HL-60/S4 treated with phorbol 12-myristate 13-acetate at 8.2 ng/mL for 4 days and 3 days (cell line): ENCODE results near the gene LIFR.
"Not testable (repeated sequence)": the region's sequence is repeated elsewhere in the genome, so short reads cannot be mapped to it uniquely, and the experiment has no call there.

Experiments used
- in situ Hi-C: fragments of 300-500 bp; cut with MboI; formaldehyde crosslinking; loops from 2 replicates; pipeline ENCODE4 v1.15.0; 2022; ENCODE audit warnings: low sequenced_read_pairs

The LIFR gene

GRCh38 chr5:38524022-38524421 lies 32.4 kb downstream of the LIFR start:
- in situ Hi-C loops: no loop called here

GRCh38 chr5:38519476-38519875 lies 37.0 kb downstream of the LIFR start:
- in situ Hi-C loops: no loop called here

- in situ Hi-C loops: no loop called here
These were observed 38.1 kb downstream of the LIFR start for GRCh38 chr5:38518341-38518740.

- in situ Hi-C loops: not testable (repeated sequence)
These were observed 39.8 kb downstream of the LIFR start for GRCh38 chr5:38516649-38517048.

- in situ Hi-C loops: no loop called here
These were observed 40.8 kb downstream of the LIFR start for GRCh38 chr5:38515646-38516045.

- in situ Hi-C loops: no loop called here
These were observed 41.4 kb downstream of the LIFR start for GRCh38 chr5:38515092-38515491.

GRCh38 chr5:38509185-38509584 lies 47.3 kb downstream of the LIFR start:
- in situ Hi-C loops: no loop called here

GRCh38 chr5:38506302-38506701 lies 50.1 kb downstream of the LIFR start:
- in situ Hi-C loops: no loop called here

- in situ Hi-C loops: no loop called here
These were observed 55.7 kb downstream of the LIFR start for GRCh38 chr5:38500573-38501260.

GRCh38 chr5:38497946-38498345 lies 58.5 kb downstream of the LIFR start:
- in situ Hi-C loops: no loop called here

GRCh38 chr5:38494763-38495162 lies 61.7 kb downstream of the LIFR start:
- in situ Hi-C loops: no loop called here

GRCh38 chr5:38494175-38494574 lies 62.3 kb downstream of the LIFR start:
- in situ Hi-C loops: no loop called here

- in situ Hi-C loops: no loop called here
These were observed 72.5 kb downstream of the LIFR start for GRCh38 chr5:38483805-38484398.

- in situ Hi-C loops: no loop called here
These were observed 77.0 kb downstream of the LIFR start for GRCh38 chr5:38479315-38479904.

GRCh38 chr5:38478878-38479277 lies 77.6 kb downstream of the LIFR start:
- in situ Hi-C loops: no loop called here

GRCh38 chr5:38478166-38478565 lies 78.3 kb downstream of the LIFR start:
- in situ Hi-C loops: no loop called here

- in situ Hi-C loops: no loop called here
These were observed 83.4 kb downstream of the LIFR start for GRCh38 chr5:38473008-38473407.

GRCh38 chr5:38472541-38472940 lies 83.9 kb downstream of the LIFR start:
- in situ Hi-C loops: no loop called here

- in situ Hi-C loops: no loop called here
These were observed 84.7 kb downstream of the LIFR start for GRCh38 chr5:38471709-38472108.

GRCh38 chr5:38469707-38470267 lies 86.7 kb downstream of the LIFR start:
- in situ Hi-C loops: no loop called here

- in situ Hi-C loops: no loop called here
These were observed 87.3 kb downstream of the LIFR start for GRCh38 chr5:38468978-38469706.
